Rectal smooth muscle tissue (tissue), 1 donor: ENCODE results near the gene PEPD.

Source experiments
- H3K27ac ChIP-seq: one replicate; pipeline ENCODE4 v1.7.0; 2013; ENCODE audit warnings: low read depth, low read length, inconsistent platforms
- H3K27me3 ChIP-seq: one replicate; pipeline ENCODE4 v1.7.0; 2013; ENCODE audit warnings: low read length; ENCODE audit not compliant: control insufficient read depth, insufficient read depth
- H3K36me3 ChIP-seq: one replicate; pipeline ENCODE4 v1.7.0; 2013; ENCODE audit warnings: low read length; ENCODE audit not compliant: control insufficient read depth, insufficient read depth
- H3K4me1 ChIP-seq: one replicate; pipeline ENCODE4 v1.7.0; 2013; ENCODE audit warnings: low read length; ENCODE audit not compliant: control insufficient read depth, insufficient read depth
- H3K4me3 ChIP-seq: one replicate; pipeline ENCODE4 v1.7.0; 2013; ENCODE audit warnings: low read length
- H3K9ac ChIP-seq: one replicate; pipeline ENCODE4 v1.7.0; 2013; ENCODE audit warnings: low read length

Gene PEPD

DNA sequence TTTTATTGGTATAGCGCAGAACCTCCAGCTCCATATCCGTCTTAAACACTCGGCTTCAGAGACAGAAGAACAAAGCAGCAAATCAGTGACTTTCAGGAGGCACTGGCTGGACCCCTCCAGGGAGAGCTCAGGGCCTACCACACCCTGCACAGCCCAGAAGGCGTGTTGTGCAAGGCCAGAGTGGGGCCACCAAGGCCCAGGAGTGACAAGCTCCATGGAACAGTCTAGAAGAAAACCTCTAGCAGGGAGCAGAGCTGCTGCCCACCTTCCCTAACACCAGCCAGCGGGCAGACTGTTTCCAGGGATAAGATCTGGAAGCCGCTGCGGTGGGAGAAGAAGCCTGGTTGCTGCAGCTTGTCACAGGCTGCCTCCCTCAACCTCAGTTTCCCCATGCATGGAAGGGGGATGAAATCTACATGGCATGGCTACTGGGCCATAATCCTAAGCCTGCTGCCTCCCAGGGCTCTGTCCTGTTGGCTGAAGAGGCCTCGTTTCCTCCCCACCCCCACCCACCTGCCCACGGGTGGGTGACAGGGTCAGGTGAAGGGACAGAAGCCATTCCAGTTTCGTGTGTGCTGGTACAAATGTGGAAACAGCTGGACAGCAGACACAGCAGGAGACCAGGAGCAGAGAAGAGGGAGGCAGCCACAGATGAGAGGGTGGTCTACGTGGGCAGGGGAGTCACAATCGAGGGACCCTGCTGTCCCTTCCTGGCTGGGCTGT, 57.4 kb downstream of the PEPD start:
- Histone ChIP-seq H3K36me3 (no peaks in the 10 kb centered on the region), H3K27me3 (no peaks in the 10 kb centered on the region), H3K4me3 (no peak overlapping the region), H3K4me1 (no peaks in the 10 kb centered on the region), H3K9ac (no peak overlapping the region), H3K27ac (no peak overlapping the region)

DNA sequence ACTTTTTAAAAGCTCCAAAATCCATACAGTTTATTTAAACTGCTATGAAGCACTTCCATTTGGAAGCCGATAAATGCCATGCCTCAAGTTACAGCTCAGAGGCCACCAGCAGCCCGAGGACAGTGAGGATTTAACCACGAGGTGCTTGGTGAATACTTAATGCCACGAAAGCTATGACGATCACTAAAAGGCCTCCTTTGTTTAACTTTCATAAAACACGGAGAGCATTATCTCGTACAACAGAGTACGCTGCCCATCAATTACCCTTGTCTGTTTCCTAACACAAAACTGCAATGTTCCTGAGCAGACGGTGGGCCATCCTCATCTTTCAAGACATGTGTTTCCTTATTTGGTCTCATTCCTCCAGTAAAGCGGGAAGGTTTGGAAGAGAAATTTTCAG, 58.4 kb downstream of the PEPD start:
- Histone ChIP-seq H3K36me3 (no peaks in the 10 kb centered on the region), H3K4me3 (no peak overlapping the region), H3K9ac (no peak overlapping the region), H3K27ac (no peak overlapping the region), H3K27me3 (no peaks in the 10 kb centered on the region), H3K4me1 (no peaks in the 10 kb centered on the region)

DNA sequence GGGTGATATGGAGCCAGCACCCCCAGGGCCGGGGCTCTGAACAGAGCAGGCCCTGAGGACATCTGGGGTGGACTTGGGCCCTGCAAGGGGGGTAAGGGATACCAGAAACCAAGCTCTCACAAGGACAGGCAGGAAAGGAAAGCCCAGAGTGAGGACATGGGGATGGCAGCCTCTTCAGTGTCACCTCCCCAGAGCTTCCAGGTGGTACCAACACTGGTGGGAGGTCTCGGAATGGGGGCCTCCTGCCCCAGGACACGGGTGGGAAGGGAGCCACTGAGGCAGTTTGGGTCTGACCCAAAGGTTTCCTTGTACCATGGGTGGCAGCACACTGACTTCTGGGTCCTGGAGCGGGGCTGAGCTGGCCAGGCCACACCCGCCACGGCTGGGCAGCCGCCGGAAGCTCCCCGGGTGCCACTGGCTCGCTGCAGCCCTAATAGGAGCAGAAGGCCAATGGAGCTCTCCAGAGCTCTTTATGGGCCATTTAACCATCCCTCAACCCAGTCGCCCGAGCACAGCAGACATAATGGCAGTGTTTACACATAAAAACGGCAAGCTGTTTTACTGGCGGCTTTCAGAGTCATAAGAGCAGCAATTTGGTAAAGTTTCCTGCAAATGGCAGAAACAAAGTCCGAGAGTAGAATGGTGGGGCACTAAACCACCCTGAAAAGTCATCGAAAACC, 59.3 kb downstream of the PEPD start:
- no peaks in the 10 kb centered on the region for H3K4me1 ChIP-seq
- no peaks in the 10 kb centered on the region for H3K36me3 ChIP-seq
- H3K4me3 ChIP-seq: no peak overlapping the region
- no peak overlapping the region for H3K27ac ChIP-seq
- H3K27me3 ChIP-seq: no peaks in the 10 kb centered on the region
- H3K9ac ChIP-seq: no peak overlapping the region

DNA sequence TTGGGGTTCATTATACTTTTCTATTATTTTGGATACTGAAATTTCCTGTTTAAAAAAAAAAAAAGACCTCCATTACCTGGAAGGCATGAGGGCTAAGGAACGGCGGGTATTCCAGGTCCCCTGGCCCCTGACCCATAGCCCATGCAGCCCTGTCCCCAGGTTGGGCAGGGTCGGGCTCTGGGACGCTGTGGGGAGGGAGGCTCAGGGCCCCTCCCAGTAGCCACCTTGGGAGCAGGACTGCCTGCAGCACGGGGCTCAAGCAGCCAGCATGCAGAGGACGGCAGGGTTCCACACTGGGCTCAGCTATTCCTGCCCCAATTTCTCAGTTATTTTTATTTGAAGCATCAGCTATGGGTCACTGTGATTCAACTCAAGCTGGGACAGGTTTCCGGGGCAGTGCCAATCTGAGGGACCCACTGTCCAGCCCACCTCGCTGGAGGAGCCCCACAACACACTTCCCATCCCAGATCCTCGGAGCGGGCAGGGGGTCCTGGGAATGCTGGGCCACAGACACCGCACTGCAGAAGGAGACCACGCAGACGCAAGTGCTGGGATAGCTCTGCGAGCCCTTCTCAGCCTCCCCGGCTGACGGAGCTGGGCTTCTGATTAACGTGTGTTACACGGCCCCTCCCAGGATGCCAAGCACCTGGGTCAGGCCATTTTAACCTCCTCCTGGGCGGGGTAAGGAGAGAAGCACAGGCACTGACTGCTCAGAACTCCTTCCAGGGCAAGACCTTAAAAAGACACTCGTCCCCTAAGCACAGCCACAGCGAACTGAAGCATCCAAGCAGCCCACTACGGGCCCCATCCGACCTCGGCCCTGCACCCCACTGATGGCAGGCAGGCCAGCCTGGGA, 60.1 kb downstream of the PEPD start:
- Histone ChIP-seq H3K9ac (no peak overlapping the region), H3K27ac (no peak overlapping the region), H3K4me1 (no peaks in the 10 kb centered on the region), H3K4me3 (no peak overlapping the region), H3K36me3 (no peaks in the 10 kb centered on the region), H3K27me3 (no peaks in the 10 kb centered on the region)

DNA sequence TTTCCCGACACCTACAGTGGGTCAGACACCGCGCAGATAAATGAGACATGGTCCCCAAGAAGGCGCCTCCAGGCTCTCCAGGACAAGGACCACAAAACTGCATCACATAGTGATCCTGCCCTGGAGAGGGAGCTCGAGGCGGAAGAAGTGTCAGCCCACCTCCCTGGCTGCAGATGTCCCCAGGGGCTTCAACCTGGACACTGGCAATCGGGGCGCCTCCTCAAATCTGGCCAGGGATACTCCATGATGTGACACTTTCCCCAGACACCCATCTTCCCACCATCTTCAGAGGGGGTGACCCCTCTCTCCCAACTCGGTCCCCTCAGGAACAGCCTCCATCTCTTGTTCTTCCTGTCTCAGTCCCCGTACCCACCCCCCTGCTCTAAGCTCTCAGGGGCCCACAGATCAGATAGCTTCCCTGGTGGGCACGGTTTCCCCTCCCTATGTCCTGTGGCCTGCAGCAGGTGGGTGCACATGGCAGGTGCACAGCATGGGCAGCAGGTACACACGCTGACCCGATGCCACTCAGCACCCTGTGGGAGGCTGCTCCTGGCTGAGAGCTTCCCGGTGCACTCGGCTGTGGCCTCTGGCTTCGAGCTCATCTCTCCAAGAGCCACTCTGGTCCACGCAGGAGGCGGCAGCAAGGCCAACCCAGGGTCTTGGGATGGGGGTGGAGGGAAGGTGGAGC, 61.2 kb downstream of the PEPD start:
- no peaks in the 10 kb centered on the region for H3K4me1 ChIP-seq
- no peak overlapping the region for H3K9ac ChIP-seq
- no peaks in the 10 kb centered on the region for H3K27me3 ChIP-seq
- H3K4me3 ChIP-seq: no peak overlapping the region
- H3K36me3 ChIP-seq: no peaks in the 10 kb centered on the region
- H3K27ac ChIP-seq: no peak overlapping the region

DNA sequence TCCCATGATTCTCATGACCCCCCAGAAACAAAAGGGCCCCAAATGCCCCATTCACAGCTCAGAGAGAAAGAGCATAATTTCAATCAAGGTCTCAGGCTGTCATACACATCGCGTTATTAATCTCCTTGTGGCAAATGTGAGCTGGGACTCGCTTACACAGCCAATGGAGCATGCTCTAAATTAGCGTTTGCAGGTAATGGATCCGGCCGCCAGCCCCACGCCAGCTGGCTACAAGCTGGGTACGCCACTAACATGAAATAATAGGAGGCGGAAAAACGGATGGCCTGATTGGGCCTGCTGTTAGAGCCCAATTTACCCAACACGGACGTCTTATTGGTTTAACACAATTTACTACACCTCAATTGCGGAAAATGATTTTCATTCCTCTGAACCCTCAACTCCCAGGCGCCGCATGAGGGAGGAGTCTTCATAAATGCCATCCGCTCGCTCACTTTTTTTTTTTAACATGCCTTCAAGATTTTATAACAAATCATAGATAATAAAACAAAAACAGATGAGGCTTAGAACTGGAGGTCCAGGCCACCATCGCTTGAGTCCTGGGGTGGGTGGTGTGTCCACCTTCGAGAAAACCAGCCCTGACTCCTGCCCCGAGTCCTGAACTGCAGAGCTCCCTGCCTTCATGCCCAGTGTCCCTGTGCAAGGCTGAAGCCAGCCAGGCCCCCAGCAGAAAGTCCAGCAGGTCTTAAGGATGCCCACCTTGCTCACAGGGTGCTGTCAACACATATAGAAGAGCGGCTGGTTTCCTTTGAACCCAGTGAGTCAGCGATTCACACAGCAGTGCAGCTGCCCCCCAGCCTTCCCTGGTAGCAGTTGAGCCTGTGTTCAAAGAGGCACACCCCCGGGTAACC, 62.1 kb downstream of the PEPD start:
- H3K4me3 ChIP-seq: no peak overlapping the region
- H3K36me3 ChIP-seq: no peaks in the 10 kb centered on the region
- no peaks in the 10 kb centered on the region for H3K4me1 ChIP-seq
- no peaks in the 10 kb centered on the region for H3K27me3 ChIP-seq
- no peak overlapping the region for H3K9ac ChIP-seq
- no peak overlapping the region for H3K27ac ChIP-seq

DNA sequence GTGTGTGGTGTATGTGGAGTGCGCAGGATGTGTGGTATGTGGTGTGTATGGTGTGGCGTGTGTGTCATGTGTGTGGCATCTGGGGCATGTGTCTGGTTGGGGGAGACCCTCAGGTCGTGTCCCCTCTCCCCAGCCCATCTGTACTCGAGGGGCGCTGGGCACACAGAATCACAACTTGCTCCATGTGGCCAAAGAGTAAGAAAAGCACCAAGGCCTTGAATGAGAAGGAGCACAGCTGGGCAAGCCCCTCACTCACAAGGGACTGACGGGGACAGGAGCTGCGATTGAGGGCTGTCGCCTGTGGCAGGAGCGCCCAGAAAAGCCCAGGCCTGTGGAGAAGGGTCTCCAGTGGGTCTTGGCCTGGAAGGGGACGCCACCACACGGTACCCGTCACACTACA, 62.8 kb downstream of the PEPD start:
- Histone ChIP-seq H3K27ac (no peak overlapping the region), H3K4me3 (no peak overlapping the region), H3K27me3 (no peaks in the 10 kb centered on the region), H3K4me1 (no peaks in the 10 kb centered on the region), H3K36me3 (no peaks in the 10 kb centered on the region), H3K9ac (no peak overlapping the region)

DNA sequence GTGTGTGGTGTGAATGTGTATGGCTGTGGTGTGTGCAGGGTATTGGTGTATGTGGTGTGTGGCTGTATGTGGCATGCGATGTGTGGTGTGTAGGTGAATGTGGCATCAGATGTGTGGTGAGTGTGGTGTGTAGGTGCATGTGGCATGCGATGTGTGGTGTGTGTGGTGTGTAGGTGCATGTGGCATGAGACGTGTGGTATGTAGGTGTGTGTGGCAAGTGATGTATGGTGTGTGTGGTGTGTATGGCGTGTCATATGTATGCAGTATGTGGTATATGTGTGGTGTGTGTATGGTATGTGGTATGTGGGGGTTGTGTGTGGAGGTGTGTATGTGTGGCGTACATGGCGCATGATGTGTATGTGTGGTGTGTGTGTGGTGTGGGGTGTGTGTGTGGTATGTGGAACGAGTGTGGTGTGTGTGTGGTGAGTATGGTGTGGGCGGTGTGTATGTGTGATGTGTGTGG, 63.4 kb downstream of the PEPD start:
- H3K4me1 ChIP-seq: no peaks in the 10 kb centered on the region
- H3K9ac ChIP-seq: no peak overlapping the region
- H3K27ac ChIP-seq: no peak overlapping the region
- no peak overlapping the region for H3K4me3 ChIP-seq
- H3K36me3 ChIP-seq: no peaks in the 10 kb centered on the region
- H3K27me3 ChIP-seq: no peaks in the 10 kb centered on the region

DNA sequence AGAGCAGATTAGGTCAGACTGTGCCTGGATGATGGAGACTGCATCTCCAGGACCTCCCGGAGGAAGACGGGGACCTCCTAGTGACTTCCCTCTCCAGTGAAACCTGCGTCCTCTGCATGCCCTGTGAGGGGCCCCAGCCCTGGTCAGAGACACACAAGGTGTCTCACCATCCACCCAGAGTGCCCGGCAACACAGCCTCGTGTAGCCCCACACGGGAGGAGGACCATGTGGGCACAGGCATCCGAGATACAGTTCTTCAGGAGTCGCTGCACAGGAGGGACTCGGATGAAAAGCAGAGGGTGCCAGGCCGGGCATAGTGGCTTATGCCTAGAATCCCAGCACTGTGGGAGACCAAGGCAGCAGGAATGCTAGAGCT, 64.8 kb downstream of the PEPD start:
- no peaks in the 10 kb centered on the region for H3K36me3 ChIP-seq
- no peak overlapping the region for H3K27ac ChIP-seq
- H3K9ac ChIP-seq: no peak overlapping the region
- no peaks in the 10 kb centered on the region for H3K27me3 ChIP-seq
- no peaks in the 10 kb centered on the region for H3K4me1 ChIP-seq
- H3K4me3 ChIP-seq: no peak overlapping the region

DNA sequence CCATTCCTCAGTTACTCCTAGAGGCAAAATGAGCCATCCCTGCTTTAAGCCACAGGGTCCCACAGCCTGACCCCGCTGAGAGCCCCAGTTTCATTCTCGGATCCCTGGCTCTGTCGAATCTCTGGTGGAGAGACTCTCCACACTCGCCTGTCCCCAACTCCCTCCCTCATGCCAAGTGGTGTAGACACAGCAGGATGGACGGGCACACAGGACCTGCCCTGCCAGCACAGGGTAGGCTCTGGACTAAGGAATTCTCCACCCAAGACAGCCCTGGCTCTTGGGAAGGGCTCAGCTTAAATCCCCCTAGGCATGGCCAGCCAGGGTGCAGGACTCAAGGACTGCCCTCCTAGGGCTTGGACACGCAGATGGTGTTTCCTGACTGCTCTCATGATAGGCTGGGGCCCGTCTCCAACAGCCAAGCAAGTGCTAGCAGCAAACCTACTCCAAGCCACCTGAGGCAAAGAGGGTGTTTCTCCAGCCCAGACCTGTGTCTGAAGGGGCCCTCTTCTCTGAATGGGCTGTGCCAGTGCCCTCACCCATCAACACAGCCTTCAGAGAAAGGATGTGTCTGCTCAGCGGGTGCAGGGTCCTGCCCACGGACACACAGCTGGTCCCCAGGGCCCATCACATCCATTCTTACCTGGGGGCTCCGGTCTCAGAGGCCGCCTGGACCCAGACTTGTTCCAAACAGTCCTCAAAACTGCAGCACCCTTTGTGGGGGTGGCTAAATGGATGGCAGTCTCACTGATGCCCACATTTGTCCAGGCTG, 65.3 kb downstream of the PEPD start:
- Histone ChIP-seq H3K4me3 (no peak overlapping the region), H3K9ac (no peak overlapping the region), H3K36me3 (no peaks in the 10 kb centered on the region), H3K27ac (no peak overlapping the region), H3K4me1 (no peaks in the 10 kb centered on the region), H3K27me3 (no peaks in the 10 kb centered on the region)

DNA sequence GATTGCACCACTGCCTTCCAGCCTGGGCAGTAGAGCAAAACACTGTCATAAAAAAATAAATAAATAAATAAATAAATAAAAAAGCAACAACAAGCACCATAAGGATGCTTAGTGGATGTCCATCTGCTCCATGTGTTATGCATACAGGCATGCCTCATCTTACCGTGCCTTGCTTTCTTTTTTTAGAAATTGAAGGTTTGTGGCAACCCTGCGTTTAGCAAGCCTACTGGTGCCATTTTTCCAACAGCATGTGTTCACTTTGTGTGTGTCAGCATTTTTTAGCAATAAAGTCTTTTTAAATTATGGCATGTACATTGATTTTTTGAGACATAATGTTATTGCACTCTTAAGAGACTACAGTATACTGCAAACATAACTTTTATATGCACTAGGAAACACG, 68.3 kb downstream of the PEPD start:
- no peaks in the 10 kb centered on the region for H3K4me1 ChIP-seq
- H3K27me3 ChIP-seq: no peaks in the 10 kb centered on the region
- no peaks in the 10 kb centered on the region for H3K36me3 ChIP-seq
- no peak overlapping the region for H3K9ac ChIP-seq
- H3K4me3 ChIP-seq: no peak overlapping the region
- no peak overlapping the region for H3K27ac ChIP-seq
